HL-60 (cell line): ENCODE measurements around the gene PEX10.

Source experiments
- POLR2AphosphoS5 ChIP-seq: IDR thresholded peaks from 2 replicates; pipeline ENCODE4 v1.6.1; 2012; ENCODE audit warnings: low read depth
- TF ChIP-seq, protein P1 (sequence below): IDR thresholded peaks from one replicate; pipeline ENCODE4 v1.5.1; 2011; ENCODE audit warnings: low read length, control low read depth, inconsistent platforms; ENCODE audit not compliant: insufficient read depth

DNA sequence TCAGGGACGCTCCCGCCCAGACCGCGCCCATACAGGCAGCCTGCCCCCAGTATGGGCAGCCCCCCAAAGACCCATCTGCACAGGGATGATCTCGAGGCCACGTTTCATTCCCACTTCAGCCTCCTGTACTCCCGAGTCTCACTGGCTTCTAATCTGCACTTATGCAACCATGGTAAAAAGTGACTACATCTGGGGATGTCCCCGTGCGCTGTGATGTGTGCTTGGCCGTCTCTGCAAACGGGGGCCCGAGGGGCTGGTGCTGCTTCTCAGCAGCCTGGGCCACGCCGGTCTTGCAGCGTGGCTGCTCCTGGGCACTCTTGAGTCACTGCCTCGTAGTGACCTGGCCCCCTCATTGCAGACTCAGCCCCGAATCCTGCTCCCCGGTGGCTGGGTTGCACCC lies 46.3 kb upstream of the PEX10 start:
- TF ChIP-seq, protein P1, sequence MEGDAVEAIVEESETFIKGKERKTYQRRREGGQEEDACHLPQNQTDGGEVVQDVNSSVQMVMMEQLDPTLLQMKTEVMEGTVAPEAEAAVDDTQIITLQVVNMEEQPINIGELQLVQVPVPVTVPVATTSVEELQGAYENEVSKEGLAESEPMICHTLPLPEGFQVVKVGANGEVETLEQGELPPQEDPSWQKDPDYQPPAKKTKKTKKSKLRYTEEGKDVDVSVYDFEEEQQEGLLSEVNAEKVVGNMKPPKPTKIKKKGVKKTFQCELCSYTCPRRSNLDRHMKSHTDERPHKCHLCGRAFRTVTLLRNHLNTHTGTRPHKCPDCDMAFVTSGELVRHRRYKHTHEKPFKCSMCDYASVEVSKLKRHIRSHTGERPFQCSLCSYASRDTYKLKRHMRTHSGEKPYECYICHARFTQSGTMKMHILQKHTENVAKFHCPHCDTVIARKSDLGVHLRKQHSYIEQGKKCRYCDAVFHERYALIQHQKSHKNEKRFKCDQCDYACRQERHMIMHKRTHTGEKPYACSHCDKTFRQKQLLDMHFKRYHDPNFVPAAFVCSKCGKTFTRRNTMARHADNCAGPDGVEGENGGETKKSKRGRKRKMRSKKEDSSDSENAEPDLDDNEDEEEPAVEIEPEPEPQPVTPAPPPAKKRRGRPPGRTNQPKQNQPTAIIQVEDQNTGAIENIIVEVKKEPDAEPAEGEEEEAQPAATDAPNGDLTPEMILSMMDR = no peak
- TF ChIP-seq POLR2AphosphoS5 = no peak
